ENCODE measurements around the gene MID1. TPM values are rescaled to one million over a fixed set of nuclear protein-coding genes. Genes with fewer than 3 reads are reported as not detected.
"Not testable (repeated sequence)": the region's sequence is repeated elsewhere in the genome, so short reads cannot be mapped to it uniquely, and the experiment has no call there.

Gene MID1
- polyA plus RNA-seq, 1 donor = 11.1 TPM

- no peak for DNase-seq
- Histone ChIP-seq H3K4me3 (ENCODE audit: low read length) (no peak overlapping the region), H3K4me1 (ENCODE audit: control insufficient read depth, insufficient read depth, low read length) (peaks cover 3% of the 10 kb centered on the region), H3K27ac (ENCODE audit: low read length) (no peak overlapping the region), H3K36me3 (ENCODE audit: control insufficient read depth, insufficient read depth, low read length) (no peaks in the 10 kb centered on the region), H3K27me3 (ENCODE audit: control insufficient read depth, insufficient read depth, low read length) (no peaks in the 10 kb centered on the region), H3K9me3 (ENCODE audit: control insufficient read depth, low read depth, low read length) (no peaks in the 10 kb centered on the region)
- no CpG with 5 or more reads among the region's 2 CpGs for WGBS (ENCODE audit: insufficient coverage, low lambda C conversion rate)
Observed at GRCh38 chrX:10602646-10603045, 17.7 kb downstream of the MID1 start.

- WGBS (ENCODE audit: insufficient coverage, low lambda C conversion rate) = no CpG with 5 or more reads among the region's 1 CpG
- no peak overlapping the region for H3K27ac ChIP-seq (ENCODE audit: low read length)
- H3K4me1 ChIP-seq (ENCODE audit: control insufficient read depth, insufficient read depth, low read length) = no peaks in the 10 kb centered on the region
Observed at GRCh38 chrX:10600479-10600878, 19.9 kb downstream of the MID1 start.

GRCh38 chrX:10598540-10598939 lies 21.8 kb downstream of the MID1 start:
- no CpG with 5 or more reads among the region's 5 CpGs for WGBS (ENCODE audit: insufficient coverage, low lambda C conversion rate)

More at GRCh38 chrX:10600479-10600878, 19.9 kb downstream of the MID1 start:
- H3K4me3 ChIP-seq (ENCODE audit: low read length) = no peak overlapping the region
- H3K27me3 ChIP-seq (ENCODE audit: control insufficient read depth, insufficient read depth, low read length) = no peaks in the 10 kb centered on the region
- no peaks in the 10 kb centered on the region for H3K36me3 ChIP-seq (ENCODE audit: control insufficient read depth, insufficient read depth, low read length)
- no peak for DNase-seq
- no peaks in the 10 kb centered on the region for H3K9me3 ChIP-seq (ENCODE audit: control insufficient read depth, low read depth, low read length)

GRCh38 chrX:10597871-10598270 lies 22.5 kb downstream of the MID1 start:
- no peak overlapping the region for H3K4me3 ChIP-seq (ENCODE audit: low read length)
- H3K27ac ChIP-seq (ENCODE audit: low read length) = no peak overlapping the region
- H3K27me3 ChIP-seq (ENCODE audit: control insufficient read depth, insufficient read depth, low read length) = no peaks in the 10 kb centered on the region
- no peak for DNase-seq
- H3K36me3 ChIP-seq (ENCODE audit: control insufficient read depth, insufficient read depth, low read length) = no peaks in the 10 kb centered on the region
- no CpG with 5 or more reads among the region's 1 CpG for WGBS (ENCODE audit: insufficient coverage, low lambda C conversion rate)
- no peaks in the 10 kb centered on the region for H3K9me3 ChIP-seq (ENCODE audit: control insufficient read depth, low read depth, low read length)
- no peaks in the 10 kb centered on the region for H3K4me1 ChIP-seq (ENCODE audit: control insufficient read depth, insufficient read depth, low read length)

More at GRCh38 chrX:10598540-10598939, 21.8 kb downstream of the MID1 start:
- DNase-seq = no peak
- Histone ChIP-seq H3K4me3 (ENCODE audit: low read length) (no peak overlapping the region), H3K27me3 (ENCODE audit: control insufficient read depth, insufficient read depth, low read length) (no peaks in the 10 kb centered on the region), H3K9me3 (ENCODE audit: control insufficient read depth, low read depth, low read length) (no peaks in the 10 kb centered on the region), H3K27ac (ENCODE audit: low read length) (no peak overlapping the region), H3K4me1 (ENCODE audit: control insufficient read depth, insufficient read depth, low read length) (no peaks in the 10 kb centered on the region), H3K36me3 (ENCODE audit: control insufficient read depth, insufficient read depth, low read length) (no peaks in the 10 kb centered on the region)

GRCh38 chrX:10591363-10592335 lies 28.7 kb downstream of the MID1 start:
- Histone ChIP-seq H3K27me3 (ENCODE audit: control insufficient read depth, insufficient read depth, low read length) (no peaks in the 10 kb centered on the region), H3K27ac (ENCODE audit: low read length) (no peak overlapping the region)
- WGBS (ENCODE audit: insufficient coverage, low lambda C conversion rate) = 100% methylated on average over 1 of the region's 11 CpGs

GRCh38 chrX:10589787-10590186 lies 30.6 kb downstream of the MID1 start:
- H3K4me3 ChIP-seq (ENCODE audit: low read length); DNase-seq; H3K9me3 ChIP-seq (ENCODE audit: control insufficient read depth, low read depth, low read length); H3K4me1 ChIP-seq (ENCODE audit: control insufficient read depth, insufficient read depth, low read length); H3K36me3 ChIP-seq (ENCODE audit: control insufficient read depth, insufficient read depth, low read length); H3K27me3 ChIP-seq (ENCODE audit: control insufficient read depth, insufficient read depth, low read length): not testable (repeated sequence)
- WGBS (ENCODE audit: insufficient coverage, low lambda C conversion rate) = no CpG with 5 or more reads among the region's 10 CpGs
- peak overlapping the region; percentile 53 for H3K27ac ChIP-seq (ENCODE audit: low read length)

More at GRCh38 chrX:10591363-10592335, 28.7 kb downstream of the MID1 start:
- Histone ChIP-seq H3K4me3 (ENCODE audit: low read length) (no peak overlapping the region), H3K9me3 (ENCODE audit: control insufficient read depth, low read depth, low read length) (no peaks in the 10 kb centered on the region), H3K36me3 (ENCODE audit: control insufficient read depth, insufficient read depth, low read length) (no peaks in the 10 kb centered on the region), H3K4me1 (ENCODE audit: control insufficient read depth, insufficient read depth, low read length) (no peaks in the 10 kb centered on the region)
- no peak for DNase-seq

- Histone ChIP-seq H3K4me1 (ENCODE audit: control insufficient read depth, insufficient read depth, low read length) (no peaks in the 10 kb centered on the region), H3K9me3 (ENCODE audit: control insufficient read depth, low read depth, low read length) (peaks cover 2% of the 10 kb centered on the region), H3K27ac (ENCODE audit: low read length) (peak overlapping the region; percentile 53), H3K36me3 (ENCODE audit: control insufficient read depth, insufficient read depth, low read length) (no peaks in the 10 kb centered on the region), H3K4me3 (ENCODE audit: low read length) (no peak overlapping the region), H3K27me3 (ENCODE audit: control insufficient read depth, insufficient read depth, low read length) (no peaks in the 10 kb centered on the region)
- no CpG with 5 or more reads among the region's 6 CpGs for WGBS (ENCODE audit: insufficient coverage, low lambda C conversion rate)
- no peak for DNase-seq
Observed at GRCh38 chrX:10589098-10589497, 31.3 kb downstream of the MID1 start.

GRCh38 chrX:10584882-10585281 lies 35.5 kb downstream of the MID1 start:
- DNase-seq; H3K4me1 ChIP-seq (ENCODE audit: control insufficient read depth, insufficient read depth, low read length); H3K27ac ChIP-seq (ENCODE audit: low read length); H3K36me3 ChIP-seq (ENCODE audit: control insufficient read depth, insufficient read depth, low read length); H3K9me3 ChIP-seq (ENCODE audit: control insufficient read depth, low read depth, low read length); H3K27me3 ChIP-seq (ENCODE audit: control insufficient read depth, insufficient read depth, low read length); H3K4me3 ChIP-seq (ENCODE audit: low read length): not testable (repeated sequence)
- WGBS (ENCODE audit: insufficient coverage, low lambda C conversion rate) = no CpG with 5 or more reads among the region's 7 CpGs

GRCh38 chrX:10582945-10583344 lies 37.4 kb downstream of the MID1 start:
- Histone ChIP-seq H3K27ac (ENCODE audit: low read length) (no peak overlapping the region), H3K4me3 (ENCODE audit: low read length) (no peak overlapping the region), H3K27me3 (ENCODE audit: control insufficient read depth, insufficient read depth, low read length) (no peaks in the 10 kb centered on the region), H3K36me3 (ENCODE audit: control insufficient read depth, insufficient read depth, low read length) (no peaks in the 10 kb centered on the region), H3K4me1 (ENCODE audit: control insufficient read depth, insufficient read depth, low read length) (peaks cover 2% of the 10 kb centered on the region), H3K9me3 (ENCODE audit: control insufficient read depth, low read depth, low read length) (peaks cover 6% of the 10 kb centered on the region)
- no peak for DNase-seq

GRCh38 chrX:10582215-10582733 lies 38.1 kb downstream of the MID1 start:
- H3K27ac ChIP-seq (ENCODE audit: low read length) = peak overlapping the region; percentile 60
- H3K4me3 ChIP-seq (ENCODE audit: low read length) = no peak overlapping the region
- H3K36me3 ChIP-seq (ENCODE audit: control insufficient read depth, insufficient read depth, low read length) = no peaks in the 10 kb centered on the region
- H3K4me1 ChIP-seq (ENCODE audit: control insufficient read depth, insufficient read depth, low read length) = peaks cover 2% of the 10 kb centered on the region
- WGBS (ENCODE audit: insufficient coverage, low lambda C conversion rate) = no CpG with 5 or more reads among the region's 3 CpGs
- peaks cover 6% of the 10 kb centered on the region for H3K9me3 ChIP-seq (ENCODE audit: control insufficient read depth, low read depth, low read length)
- H3K27me3 ChIP-seq (ENCODE audit: control insufficient read depth, insufficient read depth, low read length) = no peaks in the 10 kb centered on the region
- peak; percentile 30 to 52 for DNase-seq
